Progenitor cell of endocrine pancreas (in vitro differentiated cells): ENCODE data around the gene HOXA1. TPM values are rescaled to one million over a fixed set of nuclear protein-coding genes. Genes with fewer than 3 reads are reported as not detected.

Experiments
- DNase-seq: peaks from one replicate; pipeline ENCODE4 v3.0.0; 2021; ENCODE audit warnings: low spot score; ENCODE audit not compliant: unreplicated experiment
- H3K27ac Mint-ChIP-seq: 2 replicates; pipeline ENCODE4 v1.8.0; 2021; ENCODE audit warnings: mild to moderate bottlenecking, moderate library complexity, mixed read lengths
- H3K27me3 Mint-ChIP-seq: 2 replicates; pipeline ENCODE4 v1.8.0; 2021; ENCODE audit warnings: mixed read lengths
- H3K36me3 Mint-ChIP-seq: 2 replicates; pipeline ENCODE4 v1.8.0; 2022; ENCODE audit warnings: mixed read lengths; ENCODE audit not compliant: insufficient read depth
- H3K4me1 Mint-ChIP-seq: 2 replicates; pipeline ENCODE4 v1.8.0; 2021; ENCODE audit warnings: low read depth, mixed read lengths
- H3K4me3 Mint-ChIP-seq: 2 replicates; pipeline ENCODE4 v1.8.0; 2021; ENCODE audit warnings: low read depth, mild to moderate bottlenecking, moderate library complexity, mixed read lengths
- H3K9me3 Mint-ChIP-seq: 2 replicates; pipeline ENCODE4 v1.8.0; 2021; ENCODE audit warnings: low read depth, mixed read lengths
- total RNA-seq: library from RNA; stranded (reverse); gene quantifications from 2 replicates; pipeline ENCODE4 v1.2.1, GENCODE V29; 2021
- TF ChIP-seq, protein P1 (sequence below): fragments of 200-600 bp; sonication (generic); IDR thresholded peaks from one replicate; pipeline ENCODE4 v1.5.0; 2021; ENCODE audit warnings: antibody characterized with exemption, mild to moderate bottlenecking; ENCODE audit not compliant: unreplicated experiment

Gene HOXA1
- total RNA-seq, 1 donor from 2014 or later = 31.2 TPM

DNA sequence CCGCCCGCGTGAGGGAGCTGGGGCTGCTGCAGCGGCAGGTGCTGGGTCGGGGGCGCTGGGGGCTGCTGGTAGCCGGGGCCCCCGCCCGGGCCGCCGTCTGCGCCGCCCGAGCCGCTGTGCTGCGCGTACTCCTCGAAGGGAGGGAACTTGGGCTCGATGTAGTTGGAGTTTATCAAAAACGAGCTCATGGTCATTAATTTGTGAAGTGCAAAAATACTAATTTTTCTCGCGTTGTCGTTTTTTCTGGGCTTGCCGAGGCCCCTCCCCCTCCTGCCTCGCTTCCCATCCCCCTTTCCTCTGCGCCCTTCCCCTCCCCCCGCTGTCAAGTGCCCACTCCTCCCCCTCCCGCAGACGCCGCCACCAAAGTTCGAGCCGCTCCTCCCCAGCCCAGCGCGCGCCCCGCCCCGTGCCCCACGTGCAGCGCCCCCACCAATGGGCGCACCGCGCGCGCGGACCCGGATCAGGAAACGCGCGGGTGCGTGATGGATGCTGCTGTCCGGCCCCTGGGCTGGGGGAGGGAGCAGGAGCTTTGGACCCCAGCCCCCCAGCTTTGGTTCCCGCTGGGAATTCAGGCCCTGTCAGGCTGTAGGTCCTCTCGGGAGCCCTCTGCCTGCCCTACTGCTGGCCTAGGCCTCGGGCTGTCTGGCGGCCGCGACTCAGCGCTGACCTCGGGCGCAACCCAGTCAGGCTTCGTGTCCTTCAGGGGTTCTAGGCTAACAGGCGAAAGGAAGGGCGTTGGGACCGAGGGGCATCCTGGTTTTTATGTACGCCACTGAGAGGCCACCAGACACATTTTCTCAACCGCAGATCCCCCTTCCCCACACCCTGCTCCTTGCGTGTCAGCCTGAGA lies 35.0 kb upstream of the HOXA1 start, which contains the start of gene HOXA4:
Gene HOXA4 (minus strand): TSS at position 218 of the 850 bp plus-strand sequence. CDS start 24 bp downstream, at position 194.
- TF ChIP-seq, protein P1, sequence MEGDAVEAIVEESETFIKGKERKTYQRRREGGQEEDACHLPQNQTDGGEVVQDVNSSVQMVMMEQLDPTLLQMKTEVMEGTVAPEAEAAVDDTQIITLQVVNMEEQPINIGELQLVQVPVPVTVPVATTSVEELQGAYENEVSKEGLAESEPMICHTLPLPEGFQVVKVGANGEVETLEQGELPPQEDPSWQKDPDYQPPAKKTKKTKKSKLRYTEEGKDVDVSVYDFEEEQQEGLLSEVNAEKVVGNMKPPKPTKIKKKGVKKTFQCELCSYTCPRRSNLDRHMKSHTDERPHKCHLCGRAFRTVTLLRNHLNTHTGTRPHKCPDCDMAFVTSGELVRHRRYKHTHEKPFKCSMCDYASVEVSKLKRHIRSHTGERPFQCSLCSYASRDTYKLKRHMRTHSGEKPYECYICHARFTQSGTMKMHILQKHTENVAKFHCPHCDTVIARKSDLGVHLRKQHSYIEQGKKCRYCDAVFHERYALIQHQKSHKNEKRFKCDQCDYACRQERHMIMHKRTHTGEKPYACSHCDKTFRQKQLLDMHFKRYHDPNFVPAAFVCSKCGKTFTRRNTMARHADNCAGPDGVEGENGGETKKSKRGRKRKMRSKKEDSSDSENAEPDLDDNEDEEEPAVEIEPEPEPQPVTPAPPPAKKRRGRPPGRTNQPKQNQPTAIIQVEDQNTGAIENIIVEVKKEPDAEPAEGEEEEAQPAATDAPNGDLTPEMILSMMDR = no peak
- peaks cover 76% of the 10 kb centered on the region for H3K4me1 Mint-ChIP-seq
- H3K27ac Mint-ChIP-seq = peak within 1 kb of the TSS; percentile 86
- DNase-seq = peak; percentile 91
- peak within 1 kb of the TSS; percentile 79 for H3K4me3 Mint-ChIP-seq
- no peaks in the 10 kb centered on the region for H3K27me3 Mint-ChIP-seq
- H3K9me3 Mint-ChIP-seq = no peaks in the 10 kb centered on the region
- peaks cover 5% of the 10 kb centered on the region for H3K36me3 Mint-ChIP-seq

DNA sequence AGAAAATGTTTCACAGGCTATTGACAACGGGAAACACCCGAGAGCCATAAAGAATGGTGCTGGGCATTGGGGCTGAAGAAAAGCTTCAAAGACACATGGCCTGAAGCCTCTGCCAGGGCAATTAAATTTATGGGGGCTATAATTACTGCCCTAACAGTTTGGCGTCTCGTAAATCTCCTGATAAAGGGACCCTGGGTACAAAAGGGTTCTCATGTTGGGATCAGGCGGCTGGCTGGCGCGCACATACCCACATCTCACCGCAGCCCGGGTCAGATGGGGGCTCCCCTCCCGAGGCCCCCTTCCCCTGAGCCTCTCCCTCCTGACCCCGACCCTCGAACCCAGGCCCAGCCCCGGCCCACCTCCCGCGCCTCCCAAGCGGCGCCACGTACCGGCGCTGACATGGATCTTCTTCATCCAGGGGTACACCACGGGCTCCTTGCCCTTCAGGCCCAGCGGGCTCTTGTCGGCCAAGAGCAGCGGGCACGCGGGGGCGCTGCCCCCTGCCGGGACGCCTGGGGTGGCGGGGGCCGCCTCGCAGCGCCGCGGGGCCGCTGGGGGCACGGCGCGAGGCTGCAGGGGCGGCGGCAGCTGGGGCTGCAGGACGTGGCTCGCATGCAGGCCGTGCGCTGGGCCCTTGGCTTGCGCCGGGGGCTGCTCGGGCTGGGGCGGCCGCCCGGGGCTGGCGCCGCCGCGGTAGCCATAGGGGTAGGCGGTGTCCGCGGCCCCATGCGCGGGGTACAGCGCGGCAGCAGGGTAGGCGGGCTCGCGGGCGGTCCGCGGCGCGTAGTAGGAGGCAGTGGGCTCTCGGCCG lies 34.1 kb upstream of the HOXA1 start:
- no peaks in the 10 kb centered on the region for H3K27me3 Mint-ChIP-seq
- H3K9me3 Mint-ChIP-seq = no peaks in the 10 kb centered on the region
- DNase-seq = no peak
- peak overlapping the region; percentile 86 for H3K27ac Mint-ChIP-seq
- TF ChIP-seq, protein P1 = peak; percentile 38
- H3K36me3 Mint-ChIP-seq = peaks cover 5% of the 10 kb centered on the region
- peaks cover 76% of the 10 kb centered on the region for H3K4me1 Mint-ChIP-seq
- peak overlapping the region; percentile 76 for H3K4me3 Mint-ChIP-seq

DNA sequence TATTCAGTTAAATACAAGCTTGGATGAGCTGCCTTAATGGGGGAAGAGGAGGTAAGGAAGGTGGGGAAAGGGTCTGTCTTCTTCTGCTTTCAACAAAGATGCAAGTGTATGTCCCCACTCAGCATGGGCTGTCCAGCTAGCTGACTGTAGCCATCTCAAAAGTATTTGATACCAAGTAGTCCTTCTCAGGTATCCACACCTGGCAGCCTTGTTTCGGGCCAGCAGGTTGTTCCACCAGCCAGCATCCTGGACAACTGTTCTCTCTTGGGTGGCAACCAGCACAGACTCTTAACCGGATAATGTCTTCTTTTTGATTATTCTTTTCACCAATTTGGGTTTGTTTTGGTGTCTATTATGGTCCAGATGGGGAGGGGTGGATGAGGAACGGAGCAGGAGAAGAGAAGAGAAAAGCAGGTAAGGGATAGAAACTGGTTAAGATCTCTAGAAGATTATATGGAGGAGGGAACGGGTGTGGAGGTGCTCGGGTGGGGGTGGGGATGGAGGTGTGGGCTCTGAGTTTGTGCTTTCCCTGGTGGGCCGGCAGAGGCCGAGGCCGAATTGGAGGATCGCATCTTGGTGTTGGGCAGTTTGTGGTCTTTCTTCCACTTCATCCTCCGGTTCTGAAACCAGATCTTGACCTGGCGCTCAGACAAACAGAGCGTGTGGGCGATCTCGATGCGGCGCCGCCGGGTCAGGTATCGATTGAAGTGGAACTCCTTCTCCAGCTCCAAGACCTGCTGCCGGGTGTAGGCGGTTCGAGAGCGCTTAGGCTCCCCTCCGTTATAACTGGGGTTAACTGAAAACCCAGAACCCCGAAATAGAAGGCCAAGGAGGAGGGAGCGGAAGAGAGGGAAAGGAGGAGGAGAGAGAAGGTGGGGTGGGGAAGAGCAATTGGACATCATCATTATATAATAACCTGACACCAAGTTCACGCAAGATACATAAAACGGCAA lies 33.3 kb upstream of the HOXA1 start:
- Mint-ChIP-seq H3K27me3 (no peaks in the 10 kb centered on the region), H3K4me1 (peaks cover 76% of the 10 kb centered on the region), H3K9me3 (no peaks in the 10 kb centered on the region), H3K36me3 (peaks cover 10% of the 10 kb centered on the region), H3K27ac (peak overlapping the region; percentile 86), H3K4me3 (peak overlapping the region; percentile 76)
- DNase-seq = no peak
- TF ChIP-seq, protein P1 = no peak

DNA sequence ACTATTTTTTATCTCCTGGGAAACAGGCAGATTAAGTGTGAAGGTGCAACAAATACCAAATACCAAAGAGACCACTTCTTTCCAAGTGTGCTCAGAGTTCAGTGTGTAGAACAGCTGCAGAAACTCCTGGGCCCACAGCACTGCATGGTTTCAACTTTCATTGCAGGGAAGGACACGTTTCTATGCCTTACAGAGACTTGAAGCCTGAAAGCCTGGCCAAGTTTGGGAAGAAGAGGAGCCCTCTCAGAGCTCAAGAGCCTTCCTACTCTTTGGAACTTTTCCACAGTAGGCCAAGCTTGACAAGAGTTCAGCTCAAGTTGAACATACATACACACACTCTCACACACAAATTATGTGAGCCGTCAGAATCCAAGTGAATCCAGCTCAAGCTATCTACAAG lies 32.2 kb upstream of the HOXA1 start:
- Mint-ChIP-seq H3K27ac (peak overlapping the region; percentile 7), H3K4me1 (peaks cover 76% of the 10 kb centered on the region)

More for the DNA sequence above, 32.2 kb upstream of the HOXA1 start:
- H3K9me3 Mint-ChIP-seq = no peaks in the 10 kb centered on the region
- H3K36me3 Mint-ChIP-seq = peaks cover 11% of the 10 kb centered on the region
- no peaks in the 10 kb centered on the region for H3K27me3 Mint-ChIP-seq
- DNase-seq = no peak
- TF ChIP-seq, protein P1 = no peak
- H3K4me3 Mint-ChIP-seq = peak overlapping the region; percentile 76
